PC-3 (cell line): ENCODE measurements around the gene SLC9A9. TPM values are rescaled to one million over a fixed set of nuclear protein-coding genes. Genes with fewer than 3 reads are reported as not detected.

ENCODE experiments used
- ATAC-seq: fragments of 200-7000 bp; cut with Tn5 transposase; 2 replicates; pipeline ENCODE4 v1.9.1; 2020; ENCODE audit warnings: mild to moderate bottlenecking, moderate library complexity
- BruUV-seq: library from RNA; stranded (reverse); fragments of 400-500 nt; replicated peaks from 2 replicates; lab custom pipeline; 2021; lab: Mats Ljungman, UMichigan
- CTCF ChIA-PET: fragments of 300-600 bp; sonication (Branson Sonifier 250); formaldehyde crosslinking; loops from one replicate; lab custom pipeline; 2022; ENCODE audit warnings: antibody characterized with exemption; lab: Charles Lee
- POLR2A ChIA-PET: fragments of 300-600 bp; sonication (Branson Sonifier 250); formaldehyde crosslinking; loops from one replicate; lab custom pipeline; 2022; ENCODE audit warnings: antibody characterized with exemption; ENCODE audit not compliant: unreplicated experiment; lab: Charles Lee
- DNase-seq: peaks from one replicate; pipeline ENCODE4 v3.0.0-alpha.2; 2015
- H2AFZ ChIP-seq: fragments of 300-600 bp; sonication (generic); 2 replicates; pipeline ENCODE4 v1.6.0; 2016; ENCODE audit warnings: antibody characterized with exemption, low read length
- H3F3A ChIP-seq: fragments of 300-600 bp; sonication (generic); one replicate; pipeline ENCODE4 v1.6.0; 2017; ENCODE audit warnings: antibody characterized with exemption, low read length, control low read depth, mild to moderate bottlenecking; ENCODE audit not compliant: unreplicated experiment
- H3K27ac ChIP-seq: fragments of 300-600 bp; sonication (generic); 2 replicates; pipeline ENCODE4 v1.5.1; 2016; ENCODE audit warnings: mild to moderate bottlenecking, low read length
- H3K27me3 ChIP-seq: fragments of 300-600 bp; sonication (generic); 2 replicates; pipeline ENCODE4 v1.6.1; 2016; ENCODE audit warnings: low read length, mixed read lengths
- H3K36me3 ChIP-seq: fragments of 300-600 bp; sonication (generic); 2 replicates; pipeline ENCODE4 v1.6.1; 2016; ENCODE audit warnings: low read depth, mixed run types, low read length, mixed read lengths
- H3K4me1 ChIP-seq: fragments of 300-600 bp; sonication (generic); 2 replicates; pipeline ENCODE4 v1.5.1; 2016; ENCODE audit warnings: low read length; ENCODE audit not compliant: insufficient read depth
- H3K4me2 ChIP-seq: fragments of 300-600 bp; sonication (generic); 2 replicates; pipeline ENCODE4 v1.6.0; 2016; ENCODE audit warnings: low read length
- H3K4me3 ChIP-seq: fragments of 300-600 bp; sonication (generic); 2 replicates; pipeline ENCODE4 v1.5.1; 2016; ENCODE audit warnings: mild to moderate bottlenecking, low read length, mixed read lengths
- H3K79me2 ChIP-seq: fragments of 300-600 bp; sonication (generic); 2 replicates; pipeline ENCODE4 v1.6.1; 2017; ENCODE audit warnings: low read length, mixed read lengths
- H3K9ac ChIP-seq: fragments of 300-600 bp; sonication (generic); 2 replicates; pipeline ENCODE4 v1.6.0; 2016; ENCODE audit warnings: mild to moderate bottlenecking, low read length
- H3K9me2 ChIP-seq: fragments of 300-600 bp; sonication (generic); replicated peaks from 2 replicates; pipeline ENCODE4 v1.6.1; 2016; ENCODE audit warnings: mixed run types, low read length, mixed read lengths
- H3K9me3 ChIP-seq: fragments of 300-600 bp; sonication (generic); 2 replicates; pipeline ENCODE4 v1.6.1; 2016; ENCODE audit warnings: low read length, mixed read lengths
- H4K20me1 ChIP-seq: fragments of 300-600 bp; sonication (generic); 2 replicates; pipeline ENCODE4 v1.6.1; 2016; ENCODE audit warnings: low read length, mixed read lengths
- EZH2 ChIP-seq: fragments of 300-600 bp; sonication (generic); IDR thresholded peaks from one replicate; pipeline ENCODE4 v1.6.1; 2017; ENCODE audit warnings: antibody characterized with exemption, mild to moderate bottlenecking, low read length; ENCODE audit not compliant: unreplicated experiment
- EZH2phosphoT487 ChIP-seq: fragments of 300-600 bp; sonication (generic); IDR thresholded peaks from 2 replicates; pipeline ENCODE4 v1.6.1; 2018; ENCODE audit warnings: mild to moderate bottlenecking, antibody characterized with exemption, low read length, borderline replicate concordance
- intact Hi-C: fragments of 100-400 bp; cut with micrococcal nuclease; formaldehyde crosslinking; loops from 2 replicates; pipeline ENCODE4 v1.9.0; 2023
- total RNA-seq: library from RNA; depleted of rRNA; stranded (reverse); fragments of >200 nt; gene quantifications from 2 replicates; pipeline ENCODE4 v1.2.3, GENCODE V29; 2014
- TF ChIP-seq, protein P1 (sequence below): fragments of 300-600 bp; sonication (generic); conservative IDR thresholded peaks from 2 replicates; pipeline ENCODE4 v1.5.1; 2017; ENCODE audit warnings: antibody characterized with exemption, low read depth, mild to moderate bottlenecking, low read length

Gene SLC9A9
- total RNA-seq, 1 experiment from 2014 or later, result 0.07 TPM

DNA sequence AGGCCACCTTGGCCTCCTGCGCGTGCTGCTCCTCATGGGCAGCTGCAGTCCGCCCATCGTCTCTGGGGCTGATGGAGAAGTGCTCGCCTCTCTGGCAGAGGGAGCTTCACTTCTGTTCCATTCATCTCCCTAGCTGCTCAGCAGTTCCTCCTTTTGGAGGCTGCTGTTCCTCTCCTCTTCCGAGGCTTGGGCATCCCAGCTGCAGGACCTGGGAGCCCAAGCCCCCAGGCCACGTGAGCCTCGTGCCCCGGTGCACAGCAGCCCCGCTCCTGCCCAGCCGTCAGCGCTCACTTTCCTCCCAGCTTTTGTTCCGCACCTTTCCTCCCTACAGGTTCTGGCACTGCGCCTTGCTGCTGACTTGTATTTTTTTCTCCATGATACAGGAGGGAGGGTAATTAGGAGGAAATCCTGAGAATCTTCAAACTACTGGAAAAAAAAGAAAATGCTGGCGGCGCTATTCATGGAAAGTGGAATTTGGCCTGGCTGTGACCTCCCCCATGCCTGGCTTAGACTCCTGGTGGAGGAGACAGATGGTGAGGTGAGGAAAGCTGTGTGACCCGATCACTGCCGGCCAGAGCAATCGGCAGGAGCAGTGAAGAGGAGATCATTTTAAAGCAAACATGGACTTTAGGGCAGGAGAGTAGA, 518.6 kb downstream of the SLC9A9 start:
- no TSS peak for BruUV-seq
- no peaks in the 10 kb centered on the region for H3K9me3 ChIP-seq
- H3K79me2 ChIP-seq, result no peaks in the 10 kb centered on the region
- H3K4me2 ChIP-seq, result no peak overlapping the region
- ATAC-seq, result no peak
- no peaks in the 10 kb centered on the region for H3K9me2 ChIP-seq
- no peaks in the 10 kb centered on the region for H3K27me3 ChIP-seq
- intact Hi-C loops, result loop anchor here (2.0 to 10.0 kb wide), 5 partner anchors 23 to 435 kb away; no protein-coding TSS in a partner anchor
- no peak overlapping the region for H3K9ac ChIP-seq
- no peaks in the 10 kb centered on the region for H3F3A ChIP-seq
- peaks cover 33% of the 10 kb centered on the region for H3K4me1 ChIP-seq
- CTCF ChIA-PET, result no interaction called here
- TF ChIP-seq, protein P1, sequence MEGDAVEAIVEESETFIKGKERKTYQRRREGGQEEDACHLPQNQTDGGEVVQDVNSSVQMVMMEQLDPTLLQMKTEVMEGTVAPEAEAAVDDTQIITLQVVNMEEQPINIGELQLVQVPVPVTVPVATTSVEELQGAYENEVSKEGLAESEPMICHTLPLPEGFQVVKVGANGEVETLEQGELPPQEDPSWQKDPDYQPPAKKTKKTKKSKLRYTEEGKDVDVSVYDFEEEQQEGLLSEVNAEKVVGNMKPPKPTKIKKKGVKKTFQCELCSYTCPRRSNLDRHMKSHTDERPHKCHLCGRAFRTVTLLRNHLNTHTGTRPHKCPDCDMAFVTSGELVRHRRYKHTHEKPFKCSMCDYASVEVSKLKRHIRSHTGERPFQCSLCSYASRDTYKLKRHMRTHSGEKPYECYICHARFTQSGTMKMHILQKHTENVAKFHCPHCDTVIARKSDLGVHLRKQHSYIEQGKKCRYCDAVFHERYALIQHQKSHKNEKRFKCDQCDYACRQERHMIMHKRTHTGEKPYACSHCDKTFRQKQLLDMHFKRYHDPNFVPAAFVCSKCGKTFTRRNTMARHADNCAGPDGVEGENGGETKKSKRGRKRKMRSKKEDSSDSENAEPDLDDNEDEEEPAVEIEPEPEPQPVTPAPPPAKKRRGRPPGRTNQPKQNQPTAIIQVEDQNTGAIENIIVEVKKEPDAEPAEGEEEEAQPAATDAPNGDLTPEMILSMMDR, result no peak
- TF ChIP-seq EZH2phosphoT487 (no peak), EZH2 (no peak)
- no peak overlapping the region for H2AFZ ChIP-seq
- POLR2A ChIA-PET, result no interaction called here
- H4K20me1 ChIP-seq, result no peaks in the 10 kb centered on the region
- H3K4me3 ChIP-seq, result no peak overlapping the region
- no peaks in the 10 kb centered on the region for H3K36me3 ChIP-seq
- H3K27ac ChIP-seq, result no peak overlapping the region
- DNase-seq, result no peak

DNA sequence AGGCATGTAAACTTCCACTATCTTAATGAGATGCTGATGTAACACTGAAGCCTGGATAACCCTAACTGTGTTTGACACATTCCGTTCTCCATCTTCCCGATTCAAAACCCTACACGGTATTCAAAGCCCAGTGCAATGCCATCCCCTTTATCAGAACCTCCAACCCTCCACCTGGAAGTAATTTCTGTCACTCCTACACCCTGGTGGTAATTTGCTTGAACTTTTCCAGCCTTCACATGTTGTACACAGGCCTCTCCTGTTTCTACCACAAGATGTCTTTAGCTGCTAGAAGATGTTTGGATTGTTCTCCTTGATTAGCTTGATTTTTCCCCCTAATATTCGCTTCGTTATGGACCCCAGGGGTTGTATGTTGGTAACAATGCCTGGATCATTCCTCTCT, 519.8 kb downstream of the SLC9A9 start:
- Histone ChIP-seq H2AFZ (no peak overlapping the region), H3K79me2 (no peaks in the 10 kb centered on the region), H3K9ac (no peak overlapping the region), H3F3A (no peaks in the 10 kb centered on the region), H3K27ac (no peak overlapping the region), H3K27me3 (no peaks in the 10 kb centered on the region), H3K4me2 (no peak overlapping the region), H3K4me1 (peaks cover 24% of the 10 kb centered on the region), H3K9me3 (no peaks in the 10 kb centered on the region), H3K36me3 (no peaks in the 10 kb centered on the region), H3K9me2 (no peaks in the 10 kb centered on the region), H4K20me1 (no peaks in the 10 kb centered on the region), H3K4me3 (no peak overlapping the region)
- ChIA-PET CTCF (no interaction called here), POLR2A (no interaction called here)
- intact Hi-C loops, result no loop called here
- ATAC-seq (peak; percentile 12; the same call in 1 of the 2 replicates), DNase-seq (no peak)
- TF ChIP-seq EZH2 (no peak), EZH2phosphoT487 (no peak)
- TF ChIP-seq, protein P1, result no peak
- BruUV-seq, result no TSS peak
